HG03175 (cell line): ENCODE results near the gene ALMS1.
"Not testable (repeated sequence)": the region's sequence is repeated elsewhere in the genome, so short reads cannot be mapped to it uniquely, and the experiment has no call there.

Experiments used
- ATAC-seq: cut with Tn5 transposase; IDR thresholded peaks from one replicate; pipeline ENCODE4 v1.9.1; 2021; ENCODE audit warnings: mild to moderate bottlenecking, moderate library complexity; ENCODE audit not compliant: unreplicated experiment

Gene ALMS1, protein sequence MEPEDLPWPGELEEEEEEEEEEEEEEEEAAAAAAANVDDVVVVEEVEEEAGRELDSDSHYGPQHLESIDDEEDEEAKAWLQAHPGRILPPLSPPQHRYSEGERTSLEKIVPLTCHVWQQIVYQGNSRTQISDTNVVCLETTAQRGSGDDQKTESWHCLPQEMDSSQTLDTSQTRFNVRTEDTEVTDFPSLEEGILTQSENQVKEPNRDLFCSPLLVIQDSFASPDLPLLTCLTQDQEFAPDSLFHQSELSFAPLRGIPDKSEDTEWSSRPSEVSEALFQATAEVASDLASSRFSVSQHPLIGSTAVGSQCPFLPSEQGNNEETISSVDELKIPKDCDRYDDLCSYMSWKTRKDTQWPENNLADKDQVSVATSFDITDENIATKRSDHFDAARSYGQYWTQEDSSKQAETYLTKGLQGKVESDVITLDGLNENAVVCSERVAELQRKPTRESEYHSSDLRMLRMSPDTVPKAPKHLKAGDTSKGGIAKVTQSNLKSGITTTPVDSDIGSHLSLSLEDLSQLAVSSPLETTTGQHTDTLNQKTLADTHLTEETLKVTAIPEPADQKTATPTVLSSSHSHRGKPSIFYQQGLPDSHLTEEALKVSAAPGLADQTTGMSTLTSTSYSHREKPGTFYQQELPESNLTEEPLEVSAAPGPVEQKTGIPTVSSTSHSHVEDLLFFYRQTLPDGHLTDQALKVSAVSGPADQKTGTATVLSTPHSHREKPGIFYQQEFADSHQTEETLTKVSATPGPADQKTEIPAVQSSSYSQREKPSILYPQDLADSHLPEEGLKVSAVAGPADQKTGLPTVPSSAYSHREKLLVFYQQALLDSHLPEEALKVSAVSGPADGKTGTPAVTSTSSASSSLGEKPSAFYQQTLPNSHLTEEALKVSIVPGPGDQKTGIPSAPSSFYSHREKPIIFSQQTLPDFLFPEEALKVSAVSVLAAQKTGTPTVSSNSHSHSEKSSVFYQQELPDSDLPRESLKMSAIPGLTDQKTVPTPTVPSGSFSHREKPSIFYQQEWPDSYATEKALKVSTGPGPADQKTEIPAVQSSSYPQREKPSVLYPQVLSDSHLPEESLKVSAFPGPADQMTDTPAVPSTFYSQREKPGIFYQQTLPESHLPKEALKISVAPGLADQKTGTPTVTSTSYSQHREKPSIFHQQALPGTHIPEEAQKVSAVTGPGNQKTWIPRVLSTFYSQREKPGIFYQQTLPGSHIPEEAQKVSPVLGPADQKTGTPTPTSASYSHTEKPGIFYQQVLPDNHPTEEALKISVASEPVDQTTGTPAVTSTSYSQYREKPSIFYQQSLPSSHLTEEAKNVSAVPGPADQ (N-terminal part only)

DNA sequence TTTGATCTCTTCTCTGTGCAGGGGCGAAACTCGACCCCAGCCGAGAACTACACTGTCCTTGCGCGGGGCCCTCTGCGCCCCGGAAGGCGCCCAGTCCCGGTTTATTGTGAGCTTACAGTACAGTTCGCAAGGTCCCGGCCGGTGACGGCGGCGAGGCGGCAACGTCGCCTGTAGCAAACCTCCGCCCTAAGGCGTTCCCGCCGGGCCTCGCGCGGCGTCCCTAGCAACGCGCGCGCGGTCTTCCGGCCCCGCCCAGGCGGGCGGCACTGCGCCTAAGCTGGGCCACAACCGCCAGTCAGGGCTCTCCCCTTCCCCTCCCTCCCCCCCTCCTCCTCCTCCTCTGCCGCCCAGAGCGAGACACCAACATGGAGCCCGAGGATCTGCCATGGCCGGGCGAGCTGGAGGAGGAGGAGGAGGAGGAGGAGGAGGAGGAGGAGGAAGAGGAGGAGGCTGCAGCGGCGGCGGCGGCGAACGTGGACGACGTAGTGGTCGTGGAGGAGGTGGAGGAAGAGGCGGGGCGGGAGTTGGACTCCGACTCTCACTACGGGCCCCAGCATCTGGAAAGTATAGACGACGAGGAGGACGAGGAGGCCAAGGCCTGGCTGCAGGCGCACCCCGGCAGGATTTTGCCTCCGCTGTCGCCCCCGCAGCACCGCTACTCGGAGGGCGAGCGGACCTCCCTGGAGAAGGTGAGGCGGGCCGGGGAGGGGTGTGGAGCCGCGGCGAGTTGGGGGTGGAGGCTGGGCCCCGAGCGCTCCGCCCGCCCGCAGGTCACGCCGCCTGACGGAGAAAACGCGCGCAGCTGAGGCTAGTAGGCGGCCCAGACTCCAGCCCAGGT lies at the start of gene ALMS1:
TSS of gene ALMS1 (plus strand) at position 333 of the 838 bp plus-strand sequence. CDS start at position 366, 33 bp downstream.
- peak; percentile 88 for ATAC-seq

DNA sequence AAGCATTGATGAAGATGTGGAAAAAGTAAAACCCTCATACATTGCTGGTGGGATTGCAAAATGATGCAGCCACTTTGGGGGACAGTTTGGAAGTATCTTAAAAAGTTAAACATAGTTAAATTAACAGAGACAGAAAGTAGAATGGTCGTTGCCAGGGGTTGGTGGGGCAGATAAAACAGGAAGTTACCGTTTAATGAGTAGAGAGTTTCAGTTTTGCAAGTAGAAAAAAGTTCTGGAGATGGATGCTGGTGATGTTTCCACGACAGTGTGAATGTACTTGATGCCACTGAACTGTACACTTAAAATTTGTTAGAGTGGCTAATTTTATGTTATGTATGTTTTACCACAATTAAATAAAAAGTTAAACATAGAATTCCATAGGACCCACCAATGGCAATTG lies 47.8 kb upstream of the ALMS1 start:
- ATAC-seq: no peak

DNA sequence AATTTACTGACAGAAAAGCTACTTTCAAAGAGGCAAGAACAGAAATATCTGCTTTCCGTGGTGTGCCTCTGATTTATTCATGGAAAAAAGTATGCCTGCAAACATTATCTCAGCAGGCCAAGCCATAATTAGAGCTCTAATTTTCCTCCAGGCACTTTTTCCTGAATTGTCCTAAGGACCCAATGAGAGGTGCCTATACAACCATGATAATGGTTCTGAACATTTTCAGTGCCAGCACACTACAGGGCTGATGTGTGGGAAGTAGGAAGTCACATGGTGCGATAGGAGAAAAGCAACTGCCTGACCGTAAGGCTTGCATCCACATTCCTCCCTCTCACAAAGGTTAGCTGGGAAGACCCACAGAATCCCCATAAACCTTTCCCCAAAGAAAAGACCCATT lies 46.4 kb upstream of the ALMS1 start:
- ATAC-seq: no peak

DNA sequence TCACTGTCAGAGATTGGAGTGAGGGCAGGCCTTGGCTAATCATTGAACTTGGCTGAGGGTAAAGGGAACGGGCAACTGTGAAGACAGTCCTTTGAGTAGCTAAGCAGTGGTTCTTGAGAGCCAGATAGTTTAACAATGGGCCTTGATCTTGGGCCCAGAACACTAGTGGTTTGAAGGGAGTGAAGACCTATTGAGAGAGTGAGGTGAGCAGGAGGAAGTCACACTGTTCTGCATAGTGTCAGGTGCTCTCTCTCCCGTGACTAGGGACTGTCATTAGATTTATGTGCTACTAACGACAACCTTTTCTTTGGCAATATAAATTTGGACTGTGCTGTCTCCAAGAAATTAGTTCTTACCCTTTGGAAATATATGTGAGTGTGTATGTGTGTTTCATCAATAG lies 44.6 kb upstream of the ALMS1 start:
- ATAC-seq: no peak

DNA sequence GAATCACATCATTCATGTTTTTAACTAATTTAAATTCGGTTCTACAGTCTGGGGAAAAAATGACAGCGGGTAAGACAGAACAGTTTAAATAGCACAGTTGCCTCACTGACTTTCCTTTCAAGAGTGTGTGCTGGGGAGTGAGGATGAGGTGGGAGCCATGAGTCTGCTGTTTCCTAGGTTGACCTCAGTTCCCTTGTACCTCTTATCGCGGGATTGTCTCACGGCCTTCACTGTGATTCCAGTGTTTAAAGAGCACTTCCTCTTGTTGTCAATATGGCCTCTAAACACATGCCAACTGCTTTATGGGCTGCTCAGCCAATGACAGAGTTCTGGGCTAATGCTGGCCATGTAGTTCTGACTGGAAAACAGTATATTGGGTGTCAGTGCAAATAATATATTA lies 41.6 kb upstream of the ALMS1 start:
- ATAC-seq: no peak

DNA sequence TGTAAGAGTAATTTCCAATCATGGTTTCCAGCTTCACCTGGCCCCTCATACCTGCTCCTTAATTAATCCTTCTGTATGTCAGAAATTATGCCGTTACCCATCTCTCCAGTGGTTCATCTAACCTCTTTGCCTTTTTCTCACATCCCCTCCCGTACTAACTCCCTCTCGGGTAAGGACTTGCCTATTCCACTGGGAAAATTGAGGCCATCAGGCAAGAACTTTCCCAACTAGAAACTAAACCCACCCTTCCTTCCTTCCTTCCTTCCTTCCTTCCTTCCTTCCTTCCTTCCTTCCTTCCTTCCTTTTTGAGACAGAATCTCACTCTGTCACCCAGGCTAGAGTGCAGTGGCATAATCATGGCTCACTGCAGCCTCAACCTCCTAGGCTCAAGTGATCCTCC lies 40.9 kb upstream of the ALMS1 start:
- ATAC-seq: not testable (repeated sequence)

DNA sequence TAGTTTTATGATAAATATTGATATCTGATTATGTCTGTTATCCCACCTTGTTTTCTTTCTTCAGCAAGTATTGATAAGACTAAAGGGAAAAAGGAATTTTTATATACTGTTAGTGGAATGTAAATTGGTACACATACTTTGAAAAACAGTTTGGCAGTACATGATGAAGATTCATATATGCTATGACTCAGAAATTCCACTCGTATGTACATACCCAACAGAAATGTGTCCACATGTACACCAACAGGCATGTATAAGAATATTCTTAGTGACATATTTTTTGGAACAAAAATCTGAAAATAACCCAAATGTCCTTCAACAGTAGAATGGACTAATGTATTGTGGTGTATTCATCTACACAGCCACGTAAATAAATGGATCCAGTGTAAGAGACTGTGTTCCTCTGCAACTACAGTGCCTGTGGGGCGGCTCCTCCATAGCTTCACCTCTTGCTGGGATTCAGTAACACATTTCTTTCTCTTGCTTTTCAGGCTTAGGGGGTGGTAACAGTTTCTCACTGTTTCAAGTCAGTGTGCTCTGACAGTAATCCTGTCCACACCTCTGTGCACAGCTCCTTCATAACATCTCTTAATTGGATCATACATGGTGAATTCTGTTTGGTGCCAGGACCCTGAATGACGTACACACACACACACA lies 35.5 kb upstream of the ALMS1 start:
- no peak for ATAC-seq

DNA sequence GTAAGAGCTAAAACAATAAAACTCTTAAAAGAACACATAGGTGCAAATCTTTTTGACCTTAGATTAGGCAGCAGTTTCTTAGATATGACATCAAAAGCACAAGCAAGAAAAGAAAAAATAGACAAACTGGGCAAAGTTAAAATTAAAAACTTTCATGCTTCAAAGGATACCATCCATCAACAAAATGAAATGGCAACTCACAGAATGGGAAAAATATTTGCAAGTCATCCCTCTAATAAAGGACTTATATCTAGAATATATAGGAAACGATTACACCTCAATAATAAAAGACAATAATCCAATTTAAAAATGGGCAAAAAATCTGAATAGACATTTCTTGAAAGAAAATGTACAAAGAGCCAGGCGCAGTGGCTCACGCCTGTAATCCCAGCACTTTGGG lies 29.5 kb upstream of the ALMS1 start:
- no peak for ATAC-seq

DNA sequence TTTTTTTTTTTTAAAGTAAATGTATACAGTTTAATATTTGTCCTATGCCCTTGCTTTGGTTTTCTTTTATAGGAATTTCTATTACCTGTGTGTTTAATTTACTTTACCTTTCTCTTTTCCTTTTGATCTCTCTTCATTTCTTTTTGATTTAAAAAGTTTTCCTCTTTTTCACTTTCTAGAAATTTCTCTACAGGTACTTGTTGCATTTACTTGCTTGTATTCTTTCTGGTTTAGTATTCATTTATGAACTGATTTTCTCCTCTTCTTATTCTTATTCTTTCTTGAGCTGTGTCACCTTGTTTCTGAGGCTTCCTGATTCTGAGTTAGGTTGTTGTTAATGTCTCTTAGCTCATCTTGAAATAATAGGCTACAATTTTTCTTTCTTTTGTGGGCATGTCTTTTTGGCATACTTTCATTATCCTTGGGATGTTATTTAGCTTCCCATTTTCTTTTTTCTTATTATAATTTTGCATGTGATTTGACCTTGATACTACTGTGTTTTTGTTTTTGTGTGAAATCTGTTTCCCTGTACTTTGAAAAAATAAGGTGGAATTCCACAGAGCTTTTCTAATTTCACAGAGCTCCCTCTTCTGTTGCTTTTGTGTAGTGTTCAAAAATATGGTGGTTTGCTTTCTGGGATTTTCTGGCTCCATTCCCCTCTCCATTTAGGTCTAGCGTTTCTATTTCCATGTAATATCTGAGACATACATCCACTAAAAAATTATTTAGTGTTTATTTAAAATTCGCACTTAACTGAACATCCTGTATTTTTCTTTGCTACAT lies 25.5 kb upstream of the ALMS1 start:
- no peak for ATAC-seq

DNA sequence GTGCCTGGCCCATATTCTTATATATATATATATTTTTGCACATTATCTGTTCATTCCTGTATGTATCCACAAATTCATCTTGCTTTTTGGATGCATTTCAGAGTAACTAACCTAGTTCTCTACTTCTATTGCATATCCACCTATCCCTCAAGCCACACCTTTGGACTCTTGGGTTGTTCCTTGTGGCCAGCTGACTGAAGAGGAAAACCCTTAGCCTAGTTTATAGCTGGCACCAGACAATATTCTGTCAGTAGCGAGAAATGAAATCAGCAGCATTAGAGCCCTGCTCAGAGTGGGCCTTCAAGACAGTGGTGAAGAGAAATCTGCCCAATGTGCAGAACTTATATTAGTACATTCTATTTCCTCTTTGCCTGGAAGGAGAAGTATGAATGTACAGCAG lies 19.6 kb upstream of the ALMS1 start:
- no peak for ATAC-seq

DNA sequence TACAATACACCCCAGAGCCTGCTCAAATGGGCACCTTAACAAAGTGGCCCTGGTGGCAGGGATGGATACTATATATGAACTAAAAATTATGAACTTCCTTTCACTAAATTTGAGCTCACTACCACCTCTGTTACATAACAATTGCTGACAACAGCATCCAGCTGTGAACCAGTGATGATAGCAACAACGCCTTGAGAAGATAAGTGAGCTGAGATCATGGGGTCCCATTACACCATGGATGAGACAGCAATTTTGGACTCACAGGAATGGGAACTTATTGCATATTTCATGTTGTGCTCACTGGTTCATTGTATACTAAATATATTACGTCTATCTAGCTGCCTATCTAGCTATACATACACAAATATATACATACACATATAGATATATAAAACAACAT lies 16.9 kb upstream of the ALMS1 start:
- no peak for ATAC-seq

DNA sequence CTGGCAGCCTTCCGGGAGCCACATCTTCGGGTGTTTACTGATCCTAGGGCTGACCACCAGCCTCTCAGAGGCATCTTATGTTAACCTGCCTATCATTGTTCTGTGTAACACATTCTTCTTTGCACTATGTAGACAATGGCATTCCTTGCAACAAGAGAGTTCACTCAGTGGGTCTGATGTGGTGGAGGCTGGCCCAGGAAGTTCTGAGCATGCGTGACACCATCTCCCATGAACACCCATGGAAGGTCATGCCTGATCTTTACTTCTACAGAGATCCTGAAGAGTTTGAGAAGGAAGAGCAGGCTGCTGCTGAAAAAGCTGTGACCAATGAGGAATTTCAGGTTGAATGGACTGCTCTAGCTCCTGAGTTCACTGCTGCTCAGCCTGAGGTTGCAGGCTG lies 15.3 kb upstream of the ALMS1 start:
- ATAC-seq: no peak

DNA sequence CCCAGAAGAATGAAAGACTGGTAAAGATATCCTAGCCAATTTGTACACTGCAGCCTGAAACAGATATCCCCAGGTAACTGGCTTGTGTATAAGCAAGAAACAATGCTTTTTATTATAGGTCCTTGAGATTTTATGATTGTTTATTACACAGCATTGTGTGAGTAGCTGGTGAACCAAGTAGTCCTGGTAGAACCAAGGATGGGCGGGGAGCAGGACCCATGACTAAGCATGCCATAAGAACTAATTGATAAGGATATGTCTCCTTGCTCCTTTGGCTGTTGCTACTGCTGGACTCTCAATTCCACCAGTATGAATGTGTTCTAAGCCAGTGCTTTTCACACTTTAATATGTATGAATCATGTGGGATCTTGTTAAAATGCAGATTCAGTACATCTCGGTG lies 12.3 kb upstream of the ALMS1 start:
- no peak for ATAC-seq

DNA sequence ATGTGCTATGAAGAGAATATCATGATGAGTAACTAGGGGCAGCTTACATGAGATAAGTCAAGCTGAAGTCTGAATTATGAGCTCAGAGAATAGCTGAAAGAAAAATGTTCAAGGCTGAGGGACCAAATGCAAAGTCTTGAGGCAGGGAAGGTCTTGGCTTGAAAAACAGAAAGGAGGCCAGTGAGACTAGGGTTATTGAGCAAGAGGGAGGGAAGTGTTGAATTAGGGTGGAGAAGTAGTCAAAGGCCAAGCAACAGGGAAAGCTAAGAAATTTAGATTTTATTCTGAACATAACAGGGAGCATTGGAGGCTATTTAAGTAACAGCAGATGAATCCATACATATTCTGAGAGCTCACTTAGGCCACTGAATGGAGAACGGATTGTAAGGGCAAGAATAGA lies 11.4 kb upstream of the ALMS1 start:
- no peak for ATAC-seq

DNA sequence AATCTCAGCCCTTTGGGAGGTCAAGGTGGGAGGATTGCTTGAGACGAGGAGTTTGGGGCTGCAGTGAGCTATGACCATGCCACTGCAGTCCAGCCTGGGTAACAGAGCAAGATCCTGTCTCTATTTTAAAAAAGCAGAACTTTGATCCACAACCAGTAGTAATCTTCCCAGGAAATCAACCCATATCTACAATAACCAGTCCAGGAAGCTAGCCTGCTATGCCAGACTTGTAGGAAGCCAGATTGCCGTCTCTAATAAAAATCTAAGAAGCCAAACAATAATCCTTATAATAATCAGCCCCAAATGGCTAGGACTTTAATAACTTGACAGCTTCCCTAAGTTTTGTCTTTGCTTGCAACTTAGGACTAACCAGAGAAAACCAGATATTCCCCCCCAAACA lies 9.0 kb upstream of the ALMS1 start:
- ATAC-seq: no peak

DNA sequence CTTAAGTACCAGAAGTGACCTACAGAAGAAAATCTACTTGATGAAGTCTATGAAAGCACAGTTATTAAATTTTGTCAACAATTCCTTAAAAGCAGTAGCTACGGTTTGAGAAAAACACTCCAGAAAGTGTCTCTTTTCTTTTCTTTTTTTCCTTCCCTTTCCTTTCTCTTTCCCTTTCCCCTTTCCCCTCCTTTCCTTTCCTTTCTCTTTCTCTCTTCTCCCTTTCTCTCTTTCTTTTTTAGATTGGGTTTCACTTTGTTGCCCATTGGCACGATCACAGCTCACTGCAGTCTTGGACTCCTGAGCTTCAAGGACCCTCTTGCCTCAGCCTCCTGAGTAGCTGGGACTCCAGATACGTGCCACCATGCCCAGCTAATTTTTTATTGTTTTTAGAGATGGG lies 2.6 kb upstream of the ALMS1 start:
- no peak for ATAC-seq

DNA sequence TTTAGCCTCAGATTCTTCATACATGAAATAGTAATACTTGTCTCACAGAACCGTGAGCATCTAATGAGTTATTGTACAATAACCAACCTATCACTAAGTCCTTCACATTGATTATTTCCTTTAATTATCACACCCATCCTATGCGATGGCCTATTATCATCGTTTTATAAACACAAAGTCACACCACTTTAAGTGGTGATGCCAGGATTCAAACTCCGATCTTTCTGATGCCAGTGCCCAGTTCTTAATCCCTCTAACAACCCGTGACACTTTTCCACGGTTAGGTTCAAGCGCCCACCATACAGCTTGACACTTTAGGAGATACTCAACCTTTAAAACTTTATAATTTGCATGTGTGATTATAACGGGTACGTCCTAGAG lies 523 bp upstream of the ALMS1 start:
- no peak for ATAC-seq

DNA sequence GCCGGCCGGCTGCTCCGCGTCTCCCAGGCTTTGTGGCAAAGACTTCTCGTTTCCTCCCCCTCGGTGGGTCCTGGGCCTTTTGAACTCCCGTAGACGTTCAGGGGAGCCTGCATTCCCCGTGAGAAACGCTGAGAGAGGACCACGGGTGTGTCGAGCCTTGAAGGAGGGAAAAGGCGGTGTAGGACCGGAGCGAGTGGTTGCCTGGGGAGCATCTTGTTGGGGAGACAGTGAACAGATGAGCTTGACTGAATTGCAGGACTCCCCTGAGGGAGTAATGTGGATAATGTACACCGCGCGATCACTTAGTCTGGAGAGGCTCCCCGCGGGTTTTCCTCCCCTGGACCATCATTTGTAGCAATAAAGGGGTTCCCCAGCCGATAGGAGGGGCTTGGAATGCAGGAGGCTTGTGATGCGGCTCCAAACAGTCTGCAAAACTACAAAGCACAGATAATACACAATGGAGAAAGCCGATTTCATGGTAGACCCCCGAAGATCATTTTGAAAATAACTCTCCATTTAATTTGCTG lies 769 bp downstream of the ALMS1 start:
- peak; percentile 20 for ATAC-seq
